ENCODE results near the gene LEAP2.

DNA sequence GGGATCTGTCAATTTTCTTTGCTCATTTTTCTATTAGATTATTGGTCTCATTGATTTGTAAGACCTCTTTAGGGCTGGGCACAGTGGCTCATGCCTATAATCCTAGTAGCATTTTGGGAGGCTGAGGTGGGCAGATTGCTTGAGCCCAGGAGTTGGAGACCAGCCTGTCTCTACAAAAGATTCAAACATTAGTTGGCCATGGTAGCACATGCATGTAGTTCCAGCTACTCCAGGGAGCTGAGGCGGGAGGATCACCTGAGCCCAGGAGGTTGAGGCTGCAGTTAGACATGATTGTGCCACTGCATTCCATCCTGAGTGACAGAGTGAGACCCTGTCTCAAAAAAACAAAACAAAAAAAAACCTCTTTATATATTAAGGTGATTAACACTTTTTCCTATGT, 36.6 kb upstream of the LEAP2 start:
- TF ChIP-seq, protein P1, sequence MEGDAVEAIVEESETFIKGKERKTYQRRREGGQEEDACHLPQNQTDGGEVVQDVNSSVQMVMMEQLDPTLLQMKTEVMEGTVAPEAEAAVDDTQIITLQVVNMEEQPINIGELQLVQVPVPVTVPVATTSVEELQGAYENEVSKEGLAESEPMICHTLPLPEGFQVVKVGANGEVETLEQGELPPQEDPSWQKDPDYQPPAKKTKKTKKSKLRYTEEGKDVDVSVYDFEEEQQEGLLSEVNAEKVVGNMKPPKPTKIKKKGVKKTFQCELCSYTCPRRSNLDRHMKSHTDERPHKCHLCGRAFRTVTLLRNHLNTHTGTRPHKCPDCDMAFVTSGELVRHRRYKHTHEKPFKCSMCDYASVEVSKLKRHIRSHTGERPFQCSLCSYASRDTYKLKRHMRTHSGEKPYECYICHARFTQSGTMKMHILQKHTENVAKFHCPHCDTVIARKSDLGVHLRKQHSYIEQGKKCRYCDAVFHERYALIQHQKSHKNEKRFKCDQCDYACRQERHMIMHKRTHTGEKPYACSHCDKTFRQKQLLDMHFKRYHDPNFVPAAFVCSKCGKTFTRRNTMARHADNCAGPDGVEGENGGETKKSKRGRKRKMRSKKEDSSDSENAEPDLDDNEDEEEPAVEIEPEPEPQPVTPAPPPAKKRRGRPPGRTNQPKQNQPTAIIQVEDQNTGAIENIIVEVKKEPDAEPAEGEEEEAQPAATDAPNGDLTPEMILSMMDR (conservative IDR thresholded peaks at IDR 0.05; ENCODE audit: low read length) = no peak
- no peak for TF ChIP-seq EZH2phosphoT487 (IDR thresholded peaks at IDR 0.05; ENCODE audit: borderline replicate concordance)

All from Loucy (cell line).